ENCODE measurements around the gene INTS4. TPM values are rescaled to one million over a fixed set of nuclear protein-coding genes. Genes with fewer than 3 reads are reported as not detected.
"Not testable (repeated sequence)": the region's sequence is repeated elsewhere in the genome, so short reads cannot be mapped to it uniquely, and the experiment has no call there.

INTS4 gene
- polyA plus RNA-seq, 1 donor = 30.3 TPM

- H3K9me3 ChIP-seq (ENCODE audit: control insufficient read depth, low read depth, low read length) = no peaks in the 10 kb centered on the region
- H3K27ac ChIP-seq (ENCODE audit: low read length) = no peak overlapping the region
- H3K27me3 ChIP-seq (ENCODE audit: control insufficient read depth, insufficient read depth, low read length) = no peaks in the 10 kb centered on the region
- no peak for DNase-seq
- H3K4me3 ChIP-seq (ENCODE audit: low read length) = no peak overlapping the region
- peaks cover 62% of the 10 kb centered on the region for H3K36me3 ChIP-seq (ENCODE audit: control insufficient read depth, insufficient read depth, low read length)
- WGBS (ENCODE audit: insufficient coverage, low lambda C conversion rate) = no CpG with 5 or more reads among the region's 3 CpGs
- H3K4me1 ChIP-seq (ENCODE audit: control insufficient read depth, insufficient read depth, low read length) = no peaks in the 10 kb centered on the region
Observed at GRCh38 chr11:77882396-77882795, 112.1 kb downstream of the INTS4 start.

- H3K27ac ChIP-seq (ENCODE audit: low read length) = no peak overlapping the region
- H3K27me3 ChIP-seq (ENCODE audit: control insufficient read depth, insufficient read depth, low read length) = no peaks in the 10 kb centered on the region
- no peak overlapping the region for H3K4me3 ChIP-seq (ENCODE audit: low read length)
- peaks cover 62% of the 10 kb centered on the region for H3K36me3 ChIP-seq (ENCODE audit: control insufficient read depth, insufficient read depth, low read length)
- H3K9me3 ChIP-seq (ENCODE audit: control insufficient read depth, low read depth, low read length) = no peaks in the 10 kb centered on the region
- no peaks in the 10 kb centered on the region for H3K4me1 ChIP-seq (ENCODE audit: control insufficient read depth, insufficient read depth, low read length)
- WGBS (ENCODE audit: insufficient coverage, low lambda C conversion rate) = 100% methylated on average over 1 of the region's 3 CpGs
- DNase-seq = no peak
Observed at GRCh38 chr11:77879218-77879617, 115.2 kb downstream of the INTS4 start.

- not testable (repeated sequence) for H3K9me3 ChIP-seq (ENCODE audit: control insufficient read depth, low read depth, low read length); H3K4me3 ChIP-seq (ENCODE audit: low read length); H3K27ac ChIP-seq (ENCODE audit: low read length); H3K27me3 ChIP-seq (ENCODE audit: control insufficient read depth, insufficient read depth, low read length); DNase-seq; H3K4me1 ChIP-seq (ENCODE audit: control insufficient read depth, insufficient read depth, low read length)
- WGBS (ENCODE audit: insufficient coverage, low lambda C conversion rate) = no CpG with 5 or more reads among the region's 4 CpGs
- H3K36me3 ChIP-seq (ENCODE audit: control insufficient read depth, insufficient read depth, low read length) = peaks cover 56% of the 10 kb centered on the region
Observed at GRCh38 chr11:77878247-77878646, 116.2 kb downstream of the INTS4 start.

GRCh38 chr11:77876045-77876444, 118.4 kb downstream of the INTS4 start:
- WGBS (ENCODE audit: insufficient coverage, low lambda C conversion rate) = 100% methylated on average over 1 of the region's 3 CpGs
- peaks cover 55% of the 10 kb centered on the region for H3K36me3 ChIP-seq (ENCODE audit: control insufficient read depth, insufficient read depth, low read length)

DNA sequence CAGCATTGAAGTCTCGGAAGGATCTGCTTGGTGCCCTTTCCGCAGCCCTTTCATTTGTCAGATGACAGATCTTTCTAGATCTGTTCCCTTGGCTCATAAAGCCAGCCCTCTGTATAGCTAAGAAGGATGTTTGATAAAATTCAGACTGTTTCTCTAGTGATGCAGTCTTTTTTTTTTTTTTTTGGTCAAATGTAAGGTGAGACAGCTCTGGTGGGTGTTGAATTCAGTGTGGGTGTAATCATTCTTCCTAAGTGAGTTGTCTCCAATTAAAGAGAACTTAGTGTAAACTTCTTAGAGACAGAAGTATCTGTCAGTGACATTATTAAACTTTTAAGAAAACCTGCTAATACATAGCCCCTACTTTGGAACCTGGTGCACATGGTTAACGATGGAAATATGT, 120.3 kb downstream of the INTS4 start:
- WGBS (ENCODE audit: insufficient coverage, low lambda C conversion rate) = no CpG with 5 or more reads among the region's 3 CpGs
- no peak overlapping the region for H3K4me3 ChIP-seq (ENCODE audit: low read length)
- H3K27ac ChIP-seq (ENCODE audit: low read length) = no peak overlapping the region
- H3K4me1 ChIP-seq (ENCODE audit: control insufficient read depth, insufficient read depth, low read length) = no peaks in the 10 kb centered on the region
- H3K27me3 ChIP-seq (ENCODE audit: control insufficient read depth, insufficient read depth, low read length) = no peaks in the 10 kb centered on the region
- no peak for DNase-seq
- peaks cover 47% of the 10 kb centered on the region for H3K36me3 ChIP-seq (ENCODE audit: control insufficient read depth, insufficient read depth, low read length)
- no peaks in the 10 kb centered on the region for H3K9me3 ChIP-seq (ENCODE audit: control insufficient read depth, low read depth, low read length)

More at GRCh38 chr11:77876045-77876444, 118.4 kb downstream of the INTS4 start:
- no peaks in the 10 kb centered on the region for H3K4me1 ChIP-seq (ENCODE audit: control insufficient read depth, insufficient read depth, low read length)
- no peak for DNase-seq
- no peak overlapping the region for H3K27ac ChIP-seq (ENCODE audit: low read length)
- H3K4me3 ChIP-seq (ENCODE audit: low read length) = no peak overlapping the region
- no peaks in the 10 kb centered on the region for H3K27me3 ChIP-seq (ENCODE audit: control insufficient read depth, insufficient read depth, low read length)
- H3K9me3 ChIP-seq (ENCODE audit: control insufficient read depth, low read depth, low read length) = no peaks in the 10 kb centered on the region

- no peak for DNase-seq
- peaks cover 41% of the 10 kb centered on the region for H3K36me3 ChIP-seq (ENCODE audit: control insufficient read depth, insufficient read depth, low read length)
- no peak overlapping the region for H3K27ac ChIP-seq (ENCODE audit: low read length)
- H3K9me3 ChIP-seq (ENCODE audit: control insufficient read depth, low read depth, low read length) = no peaks in the 10 kb centered on the region
- no peaks in the 10 kb centered on the region for H3K27me3 ChIP-seq (ENCODE audit: control insufficient read depth, insufficient read depth, low read length)
- WGBS (ENCODE audit: insufficient coverage, low lambda C conversion rate) = 100% methylated on average over 1 of the region's 1 CpG
- H3K4me1 ChIP-seq (ENCODE audit: control insufficient read depth, insufficient read depth, low read length) = no peaks in the 10 kb centered on the region
- H3K4me3 ChIP-seq (ENCODE audit: low read length) = no peak overlapping the region
Observed at GRCh38 chr11:77873345-77873744, 121.1 kb downstream of the INTS4 start.

- H3K4me3 ChIP-seq (ENCODE audit: low read length) = no peak overlapping the region
- no peaks in the 10 kb centered on the region for H3K4me1 ChIP-seq (ENCODE audit: control insufficient read depth, insufficient read depth, low read length)
- H3K9me3 ChIP-seq (ENCODE audit: control insufficient read depth, low read depth, low read length) = no peaks in the 10 kb centered on the region
- H3K27me3 ChIP-seq (ENCODE audit: control insufficient read depth, insufficient read depth, low read length) = no peaks in the 10 kb centered on the region
- no peak overlapping the region for H3K27ac ChIP-seq (ENCODE audit: low read length)
- no peak for DNase-seq
- WGBS (ENCODE audit: insufficient coverage, low lambda C conversion rate) = no CpG with 5 or more reads among the region's 3 CpGs
- peaks cover 33% of the 10 kb centered on the region for H3K36me3 ChIP-seq (ENCODE audit: control insufficient read depth, insufficient read depth, low read length)
Observed at GRCh38 chr11:77871855-77872254, 122.6 kb downstream of the INTS4 start.

DNA sequence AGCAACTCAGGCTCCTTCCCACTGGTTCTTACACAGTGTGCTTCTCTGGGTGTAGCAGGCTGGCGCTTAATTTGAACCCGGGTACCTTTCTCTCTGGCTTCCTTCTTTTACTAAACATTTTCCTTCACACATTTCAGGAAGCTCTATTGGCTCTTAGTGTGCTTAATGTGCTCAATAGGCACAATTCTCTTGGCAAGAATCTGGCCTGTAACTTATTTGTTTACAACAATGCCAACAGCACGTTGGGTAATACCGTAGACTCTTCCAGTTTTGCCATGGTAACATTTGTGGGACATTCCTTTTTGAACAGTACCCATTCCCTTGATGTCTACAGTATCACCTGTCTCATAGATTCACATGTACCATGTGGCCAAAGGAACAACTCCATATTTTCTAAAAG, 125.7 kb downstream of the INTS4 start:
- H3K27me3 ChIP-seq (ENCODE audit: control insufficient read depth, insufficient read depth, low read length) = no peaks in the 10 kb centered on the region
- no peaks in the 10 kb centered on the region for H3K4me1 ChIP-seq (ENCODE audit: control insufficient read depth, insufficient read depth, low read length)
- peaks cover 23% of the 10 kb centered on the region for H3K36me3 ChIP-seq (ENCODE audit: control insufficient read depth, insufficient read depth, low read length)
- no CpG with 5 or more reads among the region's 4 CpGs for WGBS (ENCODE audit: insufficient coverage, low lambda C conversion rate)
- no peaks in the 10 kb centered on the region for H3K9me3 ChIP-seq (ENCODE audit: control insufficient read depth, low read depth, low read length)
- H3K4me3 ChIP-seq (ENCODE audit: low read length) = no peak overlapping the region
- H3K27ac ChIP-seq (ENCODE audit: low read length) = no peak overlapping the region
- DNase-seq = no peak

DNA sequence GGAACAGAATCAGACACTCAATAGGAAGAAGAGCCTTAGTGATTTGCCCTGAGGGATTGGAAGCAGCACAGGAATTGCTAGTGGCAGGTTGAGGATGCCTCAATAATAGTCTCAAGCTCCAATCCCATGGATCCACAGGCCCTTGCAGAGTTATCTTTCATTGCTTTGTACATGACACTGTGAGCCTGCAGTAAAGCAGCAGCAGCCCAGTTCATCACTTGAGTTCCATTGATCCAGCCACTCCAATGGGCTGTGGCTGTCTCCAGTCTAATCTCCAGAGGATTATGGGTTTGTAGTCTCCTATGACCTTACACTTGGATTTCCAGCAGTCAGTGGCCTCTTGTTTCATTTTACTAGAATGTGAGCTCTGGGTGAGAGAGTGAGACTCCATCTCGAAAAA, 128.1 kb downstream of the INTS4 start:
- no peak overlapping the region for H3K27ac ChIP-seq (ENCODE audit: low read length)
- H3K27me3 ChIP-seq (ENCODE audit: control insufficient read depth, insufficient read depth, low read length) = no peaks in the 10 kb centered on the region
- peaks cover 12% of the 10 kb centered on the region for H3K36me3 ChIP-seq (ENCODE audit: control insufficient read depth, insufficient read depth, low read length)
- no peaks in the 10 kb centered on the region for H3K4me1 ChIP-seq (ENCODE audit: control insufficient read depth, insufficient read depth, low read length)
- H3K9me3 ChIP-seq (ENCODE audit: control insufficient read depth, low read depth, low read length) = no peaks in the 10 kb centered on the region
- 100% methylated on average over 1 of the region's 1 CpG for WGBS (ENCODE audit: insufficient coverage, low lambda C conversion rate)
- DNase-seq = no peak
- H3K4me3 ChIP-seq (ENCODE audit: low read length) = no peak overlapping the region

DNA sequence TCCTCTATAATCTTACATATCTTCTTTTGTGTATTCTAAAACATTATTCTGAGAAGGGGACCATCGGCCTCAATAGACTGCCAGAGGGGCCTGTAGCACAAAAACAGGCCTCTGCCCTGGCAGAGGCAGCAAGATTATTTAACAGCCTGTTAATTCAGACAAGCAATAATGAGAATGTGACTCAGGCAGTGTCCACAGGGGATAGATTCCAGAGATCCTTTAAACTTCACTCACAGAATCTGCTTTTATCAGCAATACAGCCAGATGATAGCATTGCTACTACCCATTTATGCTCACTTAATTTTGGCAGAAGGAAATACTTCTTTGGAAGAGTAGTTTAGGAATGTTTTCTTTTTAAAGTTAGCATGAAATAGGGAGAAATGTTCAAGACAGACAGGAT, 128.7 kb downstream of the INTS4 start:
- no peaks in the 10 kb centered on the region for H3K27me3 ChIP-seq (ENCODE audit: control insufficient read depth, insufficient read depth, low read length)
- no CpG with 5 or more reads among the region's 1 CpG for WGBS (ENCODE audit: insufficient coverage, low lambda C conversion rate)

GRCh38 chr11:77861444-77861843, 133.0 kb downstream of the INTS4 start:
- not testable (repeated sequence) for H3K36me3 ChIP-seq (ENCODE audit: control insufficient read depth, insufficient read depth, low read length); H3K27me3 ChIP-seq (ENCODE audit: control insufficient read depth, insufficient read depth, low read length); H3K9me3 ChIP-seq (ENCODE audit: control insufficient read depth, low read depth, low read length); H3K4me1 ChIP-seq (ENCODE audit: control insufficient read depth, insufficient read depth, low read length); H3K27ac ChIP-seq (ENCODE audit: low read length); H3K4me3 ChIP-seq (ENCODE audit: low read length); DNase-seq
- 90% methylated on average over 2 of the region's 10 CpGs for WGBS (ENCODE audit: insufficient coverage, low lambda C conversion rate)

More for the DNA sequence above, 128.7 kb downstream of the INTS4 start:
- Histone ChIP-seq H3K27ac (ENCODE audit: low read length) (no peak overlapping the region), H3K4me1 (ENCODE audit: control insufficient read depth, insufficient read depth, low read length) (no peaks in the 10 kb centered on the region), H3K36me3 (ENCODE audit: control insufficient read depth, insufficient read depth, low read length) (peaks cover 10% of the 10 kb centered on the region), H3K4me3 (ENCODE audit: low read length) (no peak overlapping the region), H3K9me3 (ENCODE audit: control insufficient read depth, low read depth, low read length) (no peaks in the 10 kb centered on the region)
- DNase-seq = no peak
